NCI-H748 (cell line): ENCODE measurements around the gene LPCAT1.

Experiments used
- DNase-seq: peaks from one replicate; lab custom pipeline; 2025; ENCODE audit not compliant: unreplicated experiment; lab: John Stamatoyannopoulos, UW

Gene LPCAT1

DNA sequence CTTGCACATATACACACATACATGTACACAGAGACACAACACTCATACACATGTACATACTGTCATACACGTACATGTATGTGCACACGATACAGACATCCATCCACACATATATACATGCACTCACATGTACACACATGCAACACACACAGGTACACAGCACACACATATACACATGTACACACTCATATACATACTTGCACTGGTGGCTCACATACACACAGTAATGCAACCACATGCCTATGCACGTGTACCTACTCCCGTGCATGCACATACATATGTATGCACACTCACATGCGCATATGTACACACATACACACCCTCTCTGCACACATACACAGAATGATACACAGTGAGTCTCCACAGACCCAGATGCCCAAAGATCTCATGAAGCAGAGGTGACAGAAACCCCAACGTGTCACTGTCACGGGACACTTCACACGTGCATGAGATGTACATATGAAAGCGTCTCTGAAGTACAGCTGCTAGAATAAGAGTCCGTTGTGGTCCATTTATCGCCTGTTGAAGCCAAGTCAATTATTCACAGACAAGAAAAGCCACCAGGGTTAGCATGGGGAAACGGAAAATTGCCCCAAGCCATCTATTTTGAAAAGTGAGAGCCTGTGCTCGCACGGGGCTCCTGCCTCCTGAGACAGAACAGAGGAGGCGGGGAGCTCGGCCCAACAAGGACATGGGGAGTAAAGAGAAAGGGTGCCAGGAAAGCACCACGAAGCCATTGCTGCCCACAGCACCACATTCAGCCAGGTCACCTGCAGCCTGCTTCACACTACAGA lies 24.9 kb downstream of the LPCAT1 start:
- no peak for DNase-seq

- DNase-seq = no peak
These were observed 25.8 kb downstream of the LPCAT1 start for GRCh38 chr5:1497795-1498622.

DNA sequence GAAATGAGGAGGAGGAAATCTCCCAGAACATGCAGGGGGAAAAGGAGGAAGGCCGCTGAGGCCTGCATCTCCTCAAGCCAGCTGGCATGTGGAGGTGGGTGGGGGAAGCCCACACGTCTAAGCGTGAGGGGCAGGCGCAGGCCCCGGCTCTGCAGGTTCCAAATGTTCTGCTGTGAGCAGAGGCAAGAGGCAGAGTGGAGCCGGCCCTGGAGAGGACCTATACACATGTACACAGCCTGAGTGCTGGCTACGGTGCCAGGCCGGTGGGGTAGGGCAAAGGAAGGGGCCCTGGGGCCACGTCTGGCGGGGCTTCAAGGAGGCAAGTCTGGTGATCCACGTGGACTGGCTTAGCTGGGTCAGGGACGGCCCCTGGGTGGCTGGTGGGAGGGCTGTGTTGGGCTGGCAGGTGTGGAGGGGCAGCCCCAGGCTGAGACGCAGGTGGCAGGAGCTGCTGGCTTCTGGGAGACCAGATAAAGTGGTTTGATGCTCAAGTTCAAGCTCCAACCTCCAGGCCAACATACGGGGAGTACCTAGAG lies 26.4 kb downstream of the LPCAT1 start:
- DNase-seq = no peak

- no peak for DNase-seq
These were observed 28.2 kb downstream of the LPCAT1 start for GRCh38 chr5:1495525-1495897.

DNA sequence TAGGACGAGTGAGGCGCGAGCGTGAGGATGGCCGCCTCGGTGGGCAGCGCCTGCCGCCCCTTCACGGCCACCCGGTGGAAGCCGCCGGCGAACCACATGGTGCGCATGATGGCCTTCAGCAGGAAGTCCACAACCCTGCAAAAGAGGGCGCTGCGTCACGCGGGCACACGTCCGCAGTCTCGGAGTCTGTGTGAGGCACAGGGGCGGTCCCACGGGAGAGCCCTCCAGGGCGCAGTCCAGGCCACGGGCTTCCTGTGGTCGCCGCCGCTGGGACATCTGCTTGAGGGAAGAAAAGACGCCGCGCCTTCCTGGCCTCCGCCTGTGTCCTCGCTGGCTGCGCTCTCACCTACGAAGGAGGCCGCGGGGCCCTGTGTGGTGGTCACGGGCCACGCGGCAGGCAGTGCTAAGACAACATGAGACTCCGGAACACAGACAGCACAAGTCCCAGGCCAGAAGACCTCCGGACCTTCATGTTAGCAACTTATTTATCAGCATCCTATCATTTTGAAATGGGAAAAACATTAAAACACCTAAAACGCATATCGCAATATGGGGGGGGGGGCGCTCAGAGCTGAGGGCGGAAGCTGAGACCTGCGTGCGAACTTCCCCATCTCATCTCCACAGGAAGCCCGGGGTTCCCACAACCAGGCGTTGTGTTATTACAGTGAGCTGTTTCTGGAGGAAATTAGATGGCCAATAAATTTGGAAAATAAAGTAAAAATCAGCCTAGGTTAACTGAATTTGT lies 28.8 kb downstream of the LPCAT1 start:
- DNase-seq = no peak

DNA sequence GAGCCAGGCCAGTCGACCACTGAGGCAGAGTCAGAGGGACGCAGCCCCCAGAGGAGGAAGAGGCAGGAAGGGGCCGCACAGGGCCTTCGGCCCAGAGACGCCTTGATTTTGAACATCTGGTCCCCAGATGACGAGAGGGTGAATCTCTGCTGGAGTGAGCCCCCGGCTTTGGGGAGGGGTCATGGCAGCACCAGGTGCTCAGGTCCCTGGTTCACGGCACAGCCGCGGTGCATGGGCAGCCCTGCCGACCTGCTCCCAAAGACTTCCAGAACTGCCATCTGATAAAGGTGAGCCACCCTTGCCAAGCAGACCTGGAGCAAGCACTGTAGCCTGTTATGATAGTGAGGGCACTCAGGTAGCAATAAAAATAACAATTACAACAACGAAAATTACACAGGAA lies 29.8 kb downstream of the LPCAT1 start:
- no peak for DNase-seq

DNA sequence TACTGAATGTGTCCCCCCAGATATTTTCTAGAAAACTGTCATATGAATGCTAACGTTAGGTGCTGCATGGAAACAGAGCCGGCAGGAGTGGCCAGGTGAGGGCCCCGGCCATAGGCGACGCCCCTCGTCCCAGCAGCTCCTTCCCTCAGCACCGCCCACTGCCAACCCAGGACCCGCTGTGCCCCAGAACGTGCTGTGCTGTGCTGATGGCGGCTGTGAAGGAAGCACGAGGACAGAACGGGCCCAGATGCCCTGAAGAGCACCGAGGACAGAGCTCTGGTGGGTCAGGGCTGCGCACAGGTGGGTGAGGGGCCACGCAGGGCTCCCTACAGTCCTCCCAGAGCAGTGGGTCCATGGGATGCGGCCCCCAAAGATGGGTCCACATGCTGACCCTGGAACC lies 30.3 kb downstream of the LPCAT1 start:
- no peak for DNase-seq

DNA sequence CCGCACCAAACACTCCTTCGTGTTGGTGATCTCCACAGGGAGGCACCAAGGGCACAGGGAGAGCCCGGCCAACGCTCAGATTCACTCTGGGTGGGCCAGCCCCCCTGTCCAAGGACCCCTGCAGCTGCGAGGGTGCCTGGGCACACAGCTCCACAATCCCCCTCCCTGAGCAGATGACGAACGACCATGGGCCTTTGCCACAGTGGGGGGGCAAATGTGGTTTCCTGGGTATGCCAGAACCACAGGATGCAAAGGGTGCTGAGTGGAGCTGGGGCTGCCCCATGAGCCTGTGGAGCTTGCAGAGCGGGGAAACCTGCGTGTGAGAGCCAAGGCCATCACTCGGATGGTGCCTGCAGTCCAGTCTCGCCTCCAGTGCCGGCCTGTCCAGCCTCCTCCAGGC lies 31.0 kb downstream of the LPCAT1 start:
- no peak for DNase-seq

DNA sequence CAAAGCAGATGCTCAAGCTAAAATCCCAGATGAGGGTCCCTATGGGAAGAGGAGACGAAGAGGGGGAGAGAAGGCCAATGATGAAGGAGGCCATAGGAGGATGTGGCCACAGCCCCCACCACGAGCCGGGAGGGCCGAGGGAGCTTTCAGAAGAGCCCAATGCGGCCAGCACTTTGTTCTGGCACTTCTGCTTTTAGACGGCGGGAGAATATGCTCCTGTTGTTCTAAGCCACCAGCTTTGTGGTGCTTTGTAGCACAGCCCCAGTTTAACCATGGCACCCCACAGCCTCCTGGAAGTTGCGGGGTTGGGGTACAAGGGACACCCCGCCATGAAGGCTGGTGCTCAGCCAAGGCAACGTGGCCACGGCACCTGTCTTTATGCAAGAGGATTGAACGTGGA lies 33.4 kb downstream of the LPCAT1 start:
- DNase-seq = no peak

DNA sequence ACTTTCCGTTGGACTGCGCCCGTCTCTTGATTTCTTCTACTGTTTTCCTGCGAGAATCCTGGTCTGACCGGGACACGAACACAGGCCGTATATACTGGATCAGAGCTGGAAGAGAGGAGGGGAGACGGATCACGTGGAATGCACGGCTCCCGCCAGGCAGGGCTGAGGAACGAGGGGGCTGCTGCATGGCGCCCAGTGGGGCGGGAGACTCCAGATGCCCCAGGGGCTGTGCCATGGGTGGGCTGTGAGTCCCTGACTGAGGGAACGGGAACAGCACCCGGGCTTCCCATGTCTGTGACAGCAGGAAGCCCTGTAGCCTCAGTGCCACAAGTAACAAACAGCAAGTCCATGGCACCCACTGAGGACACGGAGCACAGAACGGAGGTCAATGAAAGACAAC lies 34.0 kb downstream of the LPCAT1 start:
- DNase-seq = no peak

DNA sequence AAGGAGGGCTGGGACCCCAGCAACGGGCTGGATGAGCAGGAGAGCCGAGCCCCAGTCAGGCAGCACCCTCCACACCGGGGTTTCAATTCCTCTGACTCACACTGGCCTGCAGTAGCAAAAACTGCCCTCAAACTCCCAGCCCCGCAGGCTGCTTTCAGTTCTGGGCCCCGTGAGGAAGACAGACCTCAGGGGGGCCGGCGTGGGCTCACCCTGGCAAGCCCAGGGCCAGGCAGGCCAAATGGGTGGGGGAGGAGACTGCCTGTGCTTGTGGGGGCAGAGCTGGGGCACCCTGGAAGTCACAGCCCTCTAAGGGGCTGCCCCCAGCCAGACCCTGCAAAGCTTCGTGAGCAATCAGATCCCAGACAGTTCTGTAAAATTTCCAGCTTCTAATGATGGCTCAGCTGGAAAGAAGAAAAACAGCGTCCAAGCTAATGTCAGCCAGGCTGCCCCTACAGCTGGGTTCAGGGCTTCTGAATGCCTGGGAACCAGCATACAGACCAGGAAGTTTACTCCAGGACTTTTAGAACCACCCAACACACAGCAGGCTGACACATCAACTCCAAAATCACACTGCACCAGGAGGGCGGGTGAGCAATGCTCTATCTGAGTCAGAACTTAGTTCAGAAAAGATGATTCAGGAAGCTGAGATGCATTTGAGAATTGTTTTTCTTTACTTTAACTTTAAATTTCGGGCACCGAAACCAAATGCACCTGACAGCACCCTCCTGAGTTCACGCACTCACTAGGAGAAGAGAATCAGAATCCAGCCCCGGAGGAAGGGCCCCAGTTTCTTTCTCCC lies 34.7 kb downstream of the LPCAT1 start:
- DNase-seq = no peak

DNA sequence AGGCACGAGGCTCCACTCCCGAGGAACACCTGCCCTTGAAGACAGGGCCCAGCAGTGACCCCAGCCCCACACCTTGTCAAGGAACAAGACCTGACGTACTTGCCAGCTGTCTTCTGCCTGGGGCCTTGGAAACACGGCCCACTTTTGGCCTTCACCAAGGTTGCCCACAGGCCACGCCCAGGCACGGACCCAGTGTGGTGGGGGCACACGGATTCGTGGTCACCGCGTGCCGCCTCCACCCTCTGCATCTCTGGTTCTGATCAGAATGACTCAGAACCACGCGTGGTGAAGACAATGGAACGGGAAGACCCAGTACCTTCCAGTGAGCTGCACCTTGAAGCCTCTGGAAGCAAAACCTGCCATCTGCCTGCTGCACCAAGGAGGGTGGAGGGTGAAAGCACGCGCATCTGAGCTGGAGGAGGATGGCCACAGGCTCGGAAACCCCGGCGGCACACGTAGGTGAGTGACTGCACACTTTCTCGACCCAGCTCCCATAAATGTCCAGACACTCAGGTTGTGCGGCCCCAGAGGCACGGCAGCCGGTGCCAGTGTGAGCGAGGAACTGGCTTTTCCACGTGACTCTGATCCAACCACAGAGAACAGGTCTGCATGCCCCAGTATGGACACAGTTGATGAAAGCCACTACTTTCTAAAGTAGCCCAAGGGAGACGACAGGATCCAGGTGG lies 36.5 kb downstream of the LPCAT1 start:
- no peak for DNase-seq

DNA sequence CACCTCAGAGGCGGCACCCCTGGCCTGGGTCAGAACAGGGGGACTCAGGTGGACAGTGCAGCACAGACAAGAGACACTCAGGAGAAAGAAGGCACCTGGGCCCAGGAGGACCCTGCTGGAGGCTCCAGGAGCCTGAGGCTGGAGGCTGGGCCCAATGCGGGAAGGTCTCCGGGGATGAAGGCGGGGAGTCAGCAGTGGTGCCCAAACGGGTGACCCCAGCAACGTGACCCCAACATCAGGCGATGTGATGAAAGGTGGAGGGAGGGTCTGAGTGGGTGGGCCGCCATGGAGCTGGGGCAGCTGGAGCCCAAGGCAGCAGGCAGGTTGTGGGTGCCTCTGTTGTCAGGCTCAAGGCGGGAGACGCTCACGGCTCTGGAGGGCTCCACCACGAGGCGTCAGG lies 37.5 kb downstream of the LPCAT1 start:
- no peak for DNase-seq

DNA sequence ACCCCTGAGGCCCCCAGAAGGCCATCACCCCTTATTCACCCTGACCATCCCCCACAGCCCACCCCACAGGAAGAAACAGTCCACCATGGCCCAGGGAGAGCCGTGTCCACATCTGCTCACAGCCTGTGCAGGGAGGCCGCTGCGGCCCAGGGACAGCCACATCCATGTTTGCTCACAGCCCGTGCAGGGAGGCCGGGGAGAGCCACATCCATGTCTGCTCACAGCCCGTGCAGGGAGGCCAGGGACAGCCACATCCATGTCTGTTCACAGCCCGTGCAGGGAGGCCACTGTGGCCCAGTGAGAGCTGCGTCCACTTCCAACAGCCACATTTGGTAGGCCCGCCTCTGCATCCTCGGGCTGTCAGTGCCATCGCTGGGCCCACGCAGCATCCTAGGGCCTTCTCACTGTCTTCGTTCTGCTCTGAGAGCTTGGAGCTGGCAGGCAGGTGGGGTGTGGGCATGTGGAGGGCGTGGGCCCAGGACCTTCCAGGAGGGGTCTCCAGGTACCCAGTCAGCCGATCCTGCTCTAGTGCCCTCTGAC lies 38.1 kb downstream of the LPCAT1 start:
- DNase-seq = no peak

DNA sequence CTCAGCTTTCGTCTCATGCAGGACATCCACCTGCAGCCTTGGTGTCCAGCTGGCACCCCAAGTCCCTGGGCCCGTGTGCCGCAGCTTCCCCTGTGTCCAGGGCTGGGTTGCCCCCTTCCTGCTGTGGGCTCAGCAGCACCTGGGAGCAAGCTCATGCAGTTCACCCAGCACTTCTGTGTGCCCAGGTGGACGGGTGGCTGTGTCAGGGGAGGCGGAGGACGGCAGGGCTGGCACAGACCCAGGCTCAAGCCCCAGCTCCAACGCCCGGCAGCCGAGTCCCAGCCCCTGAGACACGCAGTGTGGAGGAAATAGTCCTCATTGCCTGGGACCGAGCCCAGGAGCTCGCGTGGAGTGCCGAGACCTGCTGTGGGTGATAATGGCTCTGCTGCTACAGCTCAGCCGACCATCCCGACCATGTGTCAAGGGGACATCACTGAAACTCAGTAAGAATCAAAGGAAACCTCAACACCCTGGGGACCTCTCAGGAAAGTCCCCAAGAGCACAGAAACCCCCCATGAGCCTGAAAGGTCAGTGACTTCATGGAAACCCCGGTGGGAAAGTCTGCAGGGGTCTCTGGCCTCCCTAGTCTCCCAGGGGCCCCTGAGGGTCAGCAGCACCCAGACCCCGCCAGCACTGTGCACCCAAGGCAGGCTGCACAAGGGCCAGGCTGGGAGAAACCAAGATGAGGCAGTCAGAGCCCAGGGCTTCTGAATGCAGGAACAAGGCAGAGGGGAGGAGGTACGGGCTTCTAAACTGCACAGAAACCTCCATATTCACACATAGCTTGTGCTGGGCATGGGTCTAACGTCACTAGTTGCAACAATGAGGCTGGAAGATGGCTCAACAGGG lies 38.8 kb downstream of the LPCAT1 start:
- DNase-seq = no peak

DNA sequence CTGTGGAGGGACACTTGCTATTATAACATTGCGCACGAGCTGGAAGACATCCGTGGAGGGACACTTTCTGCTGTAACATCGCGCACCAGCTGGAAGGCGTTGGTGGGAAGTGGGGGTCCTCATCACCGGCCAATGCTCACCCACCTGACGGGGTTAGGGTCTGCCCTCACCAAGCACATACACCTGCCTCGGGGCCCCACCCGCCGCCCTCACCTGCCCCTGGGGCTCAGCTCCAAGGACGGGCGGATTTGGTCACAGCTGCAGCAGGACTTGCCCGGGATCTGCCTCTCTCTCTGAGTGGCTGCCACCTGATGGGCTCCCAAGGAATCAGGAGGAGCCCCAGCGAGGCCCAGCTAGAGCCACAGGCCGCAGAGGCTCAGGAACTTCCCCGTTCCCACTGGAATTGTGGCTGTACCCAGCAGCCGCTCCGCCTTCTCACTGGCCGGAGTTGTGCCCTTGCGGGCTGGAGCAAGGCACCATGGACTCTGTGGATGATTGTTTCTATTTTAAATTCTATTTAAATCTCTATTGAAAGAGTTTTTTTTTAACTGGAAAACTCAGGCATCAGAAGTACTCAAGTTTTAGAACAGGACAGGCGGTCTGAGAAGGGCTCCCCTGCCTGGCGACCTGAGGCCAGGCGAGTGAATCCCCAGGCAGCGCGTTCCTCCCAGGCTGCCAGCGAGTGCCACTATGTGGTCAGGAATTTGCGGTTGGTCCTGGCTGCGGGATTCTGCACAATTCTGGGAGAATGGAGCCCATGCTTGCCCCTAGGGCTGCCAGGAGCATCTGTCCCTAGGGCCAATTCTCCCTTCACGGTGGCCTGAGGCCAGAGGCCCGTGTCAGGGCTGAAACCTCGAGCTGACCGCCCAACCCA lies 39.7 kb downstream of the LPCAT1 start:
- DNase-seq = no peak

- no peak for DNase-seq
These were observed 40.7 kb downstream of the LPCAT1 start for GRCh38 chr5:1483064-1483463.

DNA sequence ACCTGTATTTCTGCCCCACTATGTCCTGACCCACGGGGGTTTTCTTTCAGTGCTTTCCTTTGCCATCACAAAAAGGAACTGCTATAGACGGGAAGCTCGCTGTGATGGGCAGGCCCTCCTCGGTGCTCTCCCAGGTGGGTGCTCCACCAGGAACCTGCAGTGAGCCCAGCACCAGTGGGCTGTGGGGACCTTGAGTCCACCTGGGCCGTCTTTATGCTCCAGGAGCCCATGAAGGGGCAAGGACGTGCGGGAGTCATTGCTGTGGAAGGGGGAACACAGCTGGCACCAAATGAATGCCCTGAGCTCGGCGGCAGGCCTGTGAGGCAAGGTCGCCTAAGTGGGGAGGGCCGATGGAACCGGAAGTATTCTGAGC lies 41.8 kb downstream of the LPCAT1 start:
- no peak for DNase-seq
